ENCODE results near the gene RGS6.

DNA sequence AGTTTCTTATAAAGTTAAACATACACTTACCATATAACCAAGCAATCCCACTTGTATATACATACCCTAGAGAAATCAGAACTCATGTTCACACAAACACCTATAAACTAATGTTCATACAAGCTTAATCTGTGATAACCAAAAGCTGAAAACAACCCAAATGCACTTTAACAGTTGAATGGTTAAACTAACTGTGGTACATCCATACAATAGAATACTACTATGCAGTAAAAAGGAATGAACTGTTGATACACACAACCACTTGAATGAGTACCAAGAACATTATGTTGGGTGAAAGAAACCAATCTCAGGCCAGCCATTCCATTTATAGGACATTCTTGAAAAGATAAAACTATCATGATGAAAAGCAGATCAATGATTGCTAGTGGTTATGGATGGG, 534.1 kb downstream of the RGS6 start:
- TF ChIP-seq CTCF (IDR thresholded peaks at IDR 0.05) (no peak), POLR2A (IDR thresholded peaks at IDR 0.05) (no peak)
